Lower lobe of right lung (tissue), 2 donors: ENCODE results near the gene FCAR. TPM values are rescaled to one million over a fixed set of nuclear protein-coding genes. Genes with fewer than 3 reads are reported as not detected.
"Not testable (repeated sequence)": the region's sequence is repeated elsewhere in the genome, so short reads cannot be mapped to it uniquely, and the experiment has no call there.

Source experiments
- ATAC-seq, 2 donors: fragments of 200-7000 bp; cut with Tn5 transposase; one replicate each; pipeline ENCODE4 v1.9.1; 2020 to 2022; ENCODE audit warnings: mild to moderate bottlenecking in 2 of 2, moderate library complexity in 2 of 2
- DNase-seq: peaks from one replicate; pipeline ENCODE4 v3.0.0-alpha.2; 2020
- H3K27ac ChIP-seq: fragments of 200-600 bp; one replicate; pipeline ENCODE4 v1.8.0; 2022
- H3K27me3 ChIP-seq: fragments of 200-600 bp; one replicate; pipeline ENCODE4 v1.8.0; 2022; ENCODE audit warnings: low read depth
- H3K36me3 ChIP-seq: fragments of 200-600 bp; one replicate; pipeline ENCODE4 v1.8.0; 2022; ENCODE audit warnings: mild to moderate bottlenecking
- H3K4me1 ChIP-seq: fragments of 200-600 bp; one replicate; pipeline ENCODE4 v1.8.0; 2022
- H3K4me3 ChIP-seq: fragments of 200-600 bp; one replicate; pipeline ENCODE4 v1.8.0; 2022; ENCODE audit warnings: mild to moderate bottlenecking
- H3K9me3 ChIP-seq: fragments of 200-600 bp; one replicate; pipeline ENCODE4 v1.8.0; 2022
- intact Hi-C: fragments of 100-400 bp; cut with DNase I; formaldehyde crosslinking; loops from one replicate; pipeline ENCODE4 v1.11.0; 2022
- total RNA-seq: library from RNA; stranded (reverse); fragmentation: NEBNext Ultra II Directional; extraction: Animal tissue kit (Norgen Biotek cat#: 25700); gene quantifications from one replicate; pipeline ENCODE4 v1.2.1, GENCODE V29; 2021
- TF ChIP-seq, protein P1 (sequence below): fragments of 200-600 bp; IDR thresholded peaks from one replicate; pipeline ENCODE4 v1.8.0; 2022; ENCODE audit warnings: antibody characterized with exemption, mild to moderate bottlenecking
- donor health status: DM: no; HTN: yes; CAD: no; lungs with severe emphysema.

The FCAR gene
- total RNA-seq, 1 donor from 2014 or later = 6.7 TPM

GRCh38 chr19:54928299-54928698 lies 54.3 kb downstream of the FCAR start:
- ATAC-seq (no peak), DNase-seq (no peak)
- H3K4me1 ChIP-seq = no peaks in the 10 kb centered on the region
- no peaks in the 10 kb centered on the region for H3K36me3 ChIP-seq
- intact Hi-C loops = no loop called here
- no peak overlapping the region for H3K4me3 ChIP-seq
- TF ChIP-seq, protein P1, sequence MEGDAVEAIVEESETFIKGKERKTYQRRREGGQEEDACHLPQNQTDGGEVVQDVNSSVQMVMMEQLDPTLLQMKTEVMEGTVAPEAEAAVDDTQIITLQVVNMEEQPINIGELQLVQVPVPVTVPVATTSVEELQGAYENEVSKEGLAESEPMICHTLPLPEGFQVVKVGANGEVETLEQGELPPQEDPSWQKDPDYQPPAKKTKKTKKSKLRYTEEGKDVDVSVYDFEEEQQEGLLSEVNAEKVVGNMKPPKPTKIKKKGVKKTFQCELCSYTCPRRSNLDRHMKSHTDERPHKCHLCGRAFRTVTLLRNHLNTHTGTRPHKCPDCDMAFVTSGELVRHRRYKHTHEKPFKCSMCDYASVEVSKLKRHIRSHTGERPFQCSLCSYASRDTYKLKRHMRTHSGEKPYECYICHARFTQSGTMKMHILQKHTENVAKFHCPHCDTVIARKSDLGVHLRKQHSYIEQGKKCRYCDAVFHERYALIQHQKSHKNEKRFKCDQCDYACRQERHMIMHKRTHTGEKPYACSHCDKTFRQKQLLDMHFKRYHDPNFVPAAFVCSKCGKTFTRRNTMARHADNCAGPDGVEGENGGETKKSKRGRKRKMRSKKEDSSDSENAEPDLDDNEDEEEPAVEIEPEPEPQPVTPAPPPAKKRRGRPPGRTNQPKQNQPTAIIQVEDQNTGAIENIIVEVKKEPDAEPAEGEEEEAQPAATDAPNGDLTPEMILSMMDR = no peak
- peaks cover 11% of the 10 kb centered on the region for H3K9me3 ChIP-seq
- no peak overlapping the region for H3K27ac ChIP-seq
- H3K27me3 ChIP-seq = peaks cover 3% of the 10 kb centered on the region

- H3K27me3 ChIP-seq = no peaks in the 10 kb centered on the region
- H3K27ac ChIP-seq = no peak overlapping the region
- no peak for ATAC-seq
Observed at GRCh38 chr19:54937926-54938325, 63.9 kb downstream of the FCAR start.

GRCh38 chr19:54938906-54939305 lies 64.9 kb downstream of the FCAR start:
- ATAC-seq = no peak
- Histone ChIP-seq H3K27ac (no peak overlapping the region), H3K27me3 (no peaks in the 10 kb centered on the region), H3K36me3 (no peaks in the 10 kb centered on the region), H3K4me3 (no peak overlapping the region), H3K4me1 (no peaks in the 10 kb centered on the region), H3K9me3 (no peaks in the 10 kb centered on the region)
- no peak for DNase-seq
- TF ChIP-seq, protein P1 = no peak
- intact Hi-C loops = no loop called here

More at GRCh38 chr19:54937926-54938325, 63.9 kb downstream of the FCAR start:
- TF ChIP-seq, protein P1 = no peak
- Histone ChIP-seq H3K9me3 (no peaks in the 10 kb centered on the region), H3K36me3 (no peaks in the 10 kb centered on the region), H3K4me1 (no peaks in the 10 kb centered on the region), H3K4me3 (no peak overlapping the region)
- intact Hi-C loops = no loop called here
- no peak for DNase-seq

GRCh38 chr19:54939538-54939937 lies 65.5 kb downstream of the FCAR start:
- ATAC-seq, H3K4me3 ChIP-seq, H3K27ac ChIP-seq, H3K4me1 ChIP-seq, H3K36me3 ChIP-seq, H3K9me3 ChIP-seq, intact Hi-C loops, DNase-seq, H3K27me3 ChIP-seq: not testable (repeated sequence)

Other genes starting within 250 kb of the FCAR start
- 43.3 TPM for gene LILRB1, start 243.8 kb upstream of the FCAR start, total RNA-seq
- gene LILRB4, start 211.2 kb upstream of the FCAR start, total RNA-seq = 43.7 TPM
- not detected for gene KIR3DL3, start 149.8 kb upstream of the FCAR start, total RNA-seq
- 0.38 TPM for gene KIR2DL3, start 135.7 kb upstream of the FCAR start, total RNA-seq
- 0.83 TPM for gene KIR2DL1, start 104.4 kb upstream of the FCAR start, total RNA-seq
- gene KIR2DL4, start 70.6 kb upstream of the FCAR start, total RNA-seq = 0.38 TPM
- gene KIR3DL1, start 57.8 kb upstream of the FCAR start, total RNA-seq = 0.71 TPM
- gene KIR2DS4, start 41.6 kb upstream of the FCAR start, total RNA-seq = 0.38 TPM
- not detected for gene KIR3DL2, start 23.8 kb upstream of the FCAR start, total RNA-seq
- 2.4 TPM for gene NCR1, start 31.9 kb downstream of the FCAR start, total RNA-seq
- gene NLRP7, start 73.3 kb downstream of the FCAR start, total RNA-seq = 0.15 TPM
- gene NLRP2, start 92.1 kb downstream of the FCAR start, total RNA-seq = 22.7 TPM
- 0.95 TPM for gene GP6, start 164.0 kb downstream of the FCAR start, total RNA-seq
- 26.0 TPM for gene RDH13, start 188.9 kb downstream of the FCAR start, total RNA-seq
- gene EPS8L1, start 201.6 kb downstream of the FCAR start, total RNA-seq = 28.1 TPM
- gene PPP1R12C, start 243.4 kb downstream of the FCAR start, total RNA-seq = 103 TPM